MM.1S (cell line): ENCODE data around the gene SULT1C3.

Experiments
- DNase-seq: peaks from one replicate; pipeline ENCODE4 v3.0.0-alpha.2; 2015
- H2AFZ ChIP-seq: fragments of 300-600 bp; sonication (generic); 2 replicates; pipeline ENCODE4 v1.6.0; 2016; ENCODE audit warnings: antibody characterized with exemption, low read length
- H3F3A ChIP-seq: fragments of 300-600 bp; sonication (generic); 2 replicates; pipeline ENCODE4 v1.6.1; 2016; ENCODE audit warnings: mild to moderate bottlenecking, antibody characterized with exemption, low read length, moderate library complexity, mixed read lengths; ENCODE audit not compliant: insufficient read depth
- H3K27ac ChIP-seq: fragments of 300-600 bp; sonication (generic); 2 replicates; pipeline ENCODE4 v1.5.1; 2016; ENCODE audit warnings: mild to moderate bottlenecking, low read length
- H3K27me3 ChIP-seq: fragments of 300-600 bp; sonication (generic); replicated peaks from 2 replicates; pipeline ENCODE4 v1.6.0; 2016; ENCODE audit warnings: low read length; ENCODE audit not compliant: insufficient read depth
- H3K36me3 ChIP-seq: fragments of 300-600 bp; sonication (generic); replicated peaks from 2 replicates; pipeline ENCODE4 v1.6.1; 2016; ENCODE audit warnings: mild to moderate bottlenecking, low read length, mixed read lengths; ENCODE audit not compliant: insufficient read depth
- H3K4me1 ChIP-seq: fragments of 300-600 bp; sonication (generic); 2 replicates; pipeline ENCODE4 v1.6.1; 2016; ENCODE audit warnings: low read length, mixed read lengths
- H3K4me2 ChIP-seq: fragments of 300-600 bp; sonication (generic); 2 replicates; pipeline ENCODE4 v1.6.0; 2016; ENCODE audit warnings: low read depth, low read length
- H3K4me3 ChIP-seq: fragments of 300-600 bp; sonication (generic); 2 replicates; pipeline ENCODE4 v1.5.1; 2016; ENCODE audit warnings: low read length, mixed read lengths
- H3K79me2 ChIP-seq: fragments of 300-600 bp; sonication (generic); 2 replicates; pipeline ENCODE4 v1.6.1; 2016; ENCODE audit warnings: mixed run types, low read length, mixed read lengths
- H3K9ac ChIP-seq: fragments of 300-600 bp; sonication (generic); 2 replicates; pipeline ENCODE4 v1.6.1; 2016; ENCODE audit warnings: low read length, mixed read lengths
- H3K9me2 ChIP-seq: fragments of 300-600 bp; sonication (generic); replicated peaks from 2 replicates; pipeline ENCODE4 v1.6.1; 2016; ENCODE audit warnings: mild to moderate bottlenecking, low read length, mixed read lengths; ENCODE audit not compliant: insufficient read depth
- H3K9me3 ChIP-seq: fragments of 300-600 bp; sonication (generic); replicated peaks from 2 replicates; pipeline ENCODE4 v1.6.1; 2016; ENCODE audit warnings: mild to moderate bottlenecking, low read length, mixed read lengths; ENCODE audit not compliant: insufficient read depth
- H4K20me1 ChIP-seq: fragments of 300-600 bp; sonication (generic); 2 replicates; pipeline ENCODE4 v1.6.1; 2016; ENCODE audit warnings: mild to moderate bottlenecking, low read length, moderate library complexity, mixed read lengths; ENCODE audit not compliant: insufficient read depth
- CTCF ChIP-seq: fragments of 300-600 bp; sonication (generic); IDR thresholded peaks from 2 replicates; pipeline ENCODE4 v1.5.1; 2016; ENCODE audit warnings: antibody characterized with exemption, low read length, mixed read lengths
- EZH2 ChIP-seq: fragments of 300-600 bp; sonication (generic); optimal IDR thresholded peaks from 2 replicates; pipeline ENCODE3; 2017; ENCODE audit warnings: low read depth, mild to moderate bottlenecking, antibody characterized with exemption, low read length, mixed read lengths
- EZH2phosphoT487 ChIP-seq: fragments of 300-600 bp; sonication (generic); IDR thresholded peaks from 2 replicates; pipeline ENCODE4 v1.6.1; 2018; ENCODE audit warnings: antibody characterized with exemption, low read length

The SULT1C3 gene

DNA sequence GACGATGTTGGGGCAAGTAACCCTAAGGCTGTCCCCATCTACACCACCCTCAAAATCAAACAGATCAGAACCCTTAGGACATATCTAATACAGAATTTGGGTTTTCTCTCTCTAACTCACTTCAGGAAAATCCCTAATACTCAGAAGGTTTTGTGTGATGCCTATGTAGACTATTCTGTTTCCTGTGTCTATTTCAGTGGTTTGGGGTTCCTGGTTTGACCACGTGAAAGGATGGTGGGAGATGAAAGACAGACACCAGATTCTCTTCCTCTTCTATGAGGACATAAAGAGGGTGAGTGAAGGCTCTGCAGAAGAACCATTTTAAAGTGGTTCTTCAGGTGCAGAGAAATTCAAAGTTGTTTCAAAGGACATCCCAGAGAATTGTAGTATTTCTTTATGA, 65.2 kb downstream of the SULT1C3 start:
- no peaks in the 10 kb centered on the region for H3K9me2 ChIP-seq
- H3K27me3 ChIP-seq, result no peaks in the 10 kb centered on the region
- H3K9ac ChIP-seq, result no peak overlapping the region
- peaks cover 9% of the 10 kb centered on the region; the same call in 1 of the 2 replicates for H3K4me1 ChIP-seq
- no peak overlapping the region for H3K27ac ChIP-seq
- no peak overlapping the region for H3K4me3 ChIP-seq
- no peak overlapping the region for H2AFZ ChIP-seq
- no peak for TF ChIP-seq CTCF
- TF ChIP-seq EZH2phosphoT487, result no peak
- TF ChIP-seq EZH2, result no peak
- no peak for DNase-seq
- H3K79me2 ChIP-seq, result no peaks in the 10 kb centered on the region
- no peaks in the 10 kb centered on the region for H4K20me1 ChIP-seq
- H3K4me2 ChIP-seq, result no peak overlapping the region
- no peaks in the 10 kb centered on the region for H3K36me3 ChIP-seq
- H3F3A ChIP-seq, result no peaks in the 10 kb centered on the region
- no peaks in the 10 kb centered on the region for H3K9me3 ChIP-seq

DNA sequence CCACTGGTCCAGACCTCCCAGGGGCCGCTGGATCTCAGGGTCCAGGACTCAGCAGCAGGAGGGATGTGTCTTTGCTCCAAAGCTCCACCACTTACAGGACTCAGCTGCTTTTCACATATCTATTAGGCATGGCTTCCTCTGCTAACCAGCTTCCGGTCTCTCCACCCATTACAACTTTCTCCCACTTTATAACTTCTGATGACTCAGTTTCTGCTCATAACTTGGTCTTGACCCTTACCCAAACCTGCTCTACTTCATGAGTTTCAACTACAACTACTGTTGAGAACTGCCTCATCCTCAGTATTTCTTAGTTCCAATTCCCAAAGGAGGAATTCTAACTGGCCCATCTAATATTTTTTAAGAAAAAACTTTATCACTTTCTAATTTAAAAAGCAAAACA, 66.1 kb downstream of the SULT1C3 start:
- Histone ChIP-seq H3K9ac (no peak overlapping the region), H3K9me3 (no peaks in the 10 kb centered on the region), H3K79me2 (no peaks in the 10 kb centered on the region), H3K4me1 (peaks cover 9% of the 10 kb centered on the region; the same call in 1 of the 2 replicates), H3K4me3 (no peak overlapping the region), H2AFZ (no peak overlapping the region), H4K20me1 (no peaks in the 10 kb centered on the region), H3K9me2 (no peaks in the 10 kb centered on the region), H3K27ac (no peak overlapping the region), H3K27me3 (no peaks in the 10 kb centered on the region), H3F3A (no peaks in the 10 kb centered on the region), H3K36me3 (no peaks in the 10 kb centered on the region), H3K4me2 (no peak overlapping the region)
- no peak for TF ChIP-seq EZH2phosphoT487
- no peak for TF ChIP-seq CTCF
- TF ChIP-seq EZH2, result no peak
- DNase-seq, result no peak

GRCh38 chr2:108309903-108310302, 70.1 kb downstream of the SULT1C3 start:
- no peak overlapping the region for H3K4me2 ChIP-seq
- no peak overlapping the region for H3K27ac ChIP-seq
- no peak overlapping the region for H2AFZ ChIP-seq
- DNase-seq, result no peak
- H3K9ac ChIP-seq, result no peak overlapping the region
- no peaks in the 10 kb centered on the region for H3K36me3 ChIP-seq
- TF ChIP-seq CTCF, result no peak
- TF ChIP-seq EZH2phosphoT487, result no peak
- TF ChIP-seq EZH2, result no peak
- H3K9me2 ChIP-seq, result no peaks in the 10 kb centered on the region
- H3K4me3 ChIP-seq, result no peak overlapping the region
- H3F3A ChIP-seq, result no peaks in the 10 kb centered on the region
- H3K9me3 ChIP-seq, result no peaks in the 10 kb centered on the region
- no peaks in the 10 kb centered on the region for H3K27me3 ChIP-seq
- H3K4me1 ChIP-seq, result no peaks in the 10 kb centered on the region
- H4K20me1 ChIP-seq, result no peaks in the 10 kb centered on the region
- no peaks in the 10 kb centered on the region for H3K79me2 ChIP-seq
